Right lobe of liver (tissue), 6 donors: ENCODE results near the gene OSBP. TPM values are rescaled to one million over a fixed set of nuclear protein-coding genes. Genes with fewer than 3 reads are reported as not detected.
A peak's percentile ranks its signal among the peaks of the same experiment; 100 is the strongest.

Experiments used
- ATAC-seq, 4 donors: fragments of 200-7000 bp; cut with Tn5 transposase; one replicate each; pipeline ENCODE4 v1.9.1; 2020; ENCODE audit warnings: mild to moderate bottlenecking in 4 of 4, moderate library complexity in 4 of 4
- DNase-seq, 3 donors: peaks; one replicate each; pipeline ENCODE4 v3.0.0-alpha.2; 2020
- H3K27ac ChIP-seq, 3 donors: fragments of 200-600 bp; one replicate each; pipeline ENCODE4 v1.8.0; 2022
- H3K27me3 ChIP-seq, 2 donors: fragments of 200-600 bp; one replicate each; pipeline ENCODE4 v1.8.0; 2022
- H3K36me3 ChIP-seq, 4 donors: fragments of 200-600 bp; sonication (generic) in 1 of 4; one replicate each; pipeline versions ENCODE4 v1.5.1 to v1.8.0; 2017 to 2022; ENCODE audit warnings: control low read depth in 1 of 4
- H3K4me1 ChIP-seq, 4 donors: fragments of 200-600 bp; sonication (generic) in 1 of 4; one replicate each; pipeline versions ENCODE4 v1.5.1 to v1.8.0; 2017 to 2022; ENCODE audit warnings: control low read depth in 1 of 4
- H3K4me3 ChIP-seq, 3 donors: fragments of 200-600 bp; one replicate each; pipeline ENCODE4 v1.8.0; 2022
- H3K9me3 ChIP-seq, 4 donors: fragments of 200-600 bp; sonication (generic) in 1 of 4; one replicate each; pipeline versions ENCODE4 v1.5.1 to v1.8.0; 2017 to 2022; ENCODE audit warnings: control low read depth in 1 of 4
- CTCF ChIP-seq, 4 donors: fragments of 200-600 bp in 3 of 4; fragments of 450-650 bp in 1 of 4; IDR thresholded peaks; one replicate each; pipeline versions ENCODE4 v1.5.1 to v1.8.0; 2016 to 2022; ENCODE audit warnings: antibody characterized with exemption in 4 of 4, mild to moderate bottlenecking in 2 of 4
- POLR2A ChIP-seq: fragments of 450-650 bp; IDR thresholded peaks from one replicate; pipeline ENCODE4 v1.6.1; 2017; ENCODE audit warnings: antibody characterized with exemption, mild to moderate bottlenecking
- WGBS: methylation state at CpG from one replicate; pipeline ENCODE4 v1.1.6; 2018; ENCODE audit warnings: low coverage, low lambda C conversion rate; ENCODE audit not compliant: insufficient coverage; ENCODE audit errors: missing lambda C conversion rate; 5-methylcytosine and 5-hydroxymethylcytosine counted together
- intact Hi-C, 2 donors: fragments of 100-400 bp; cut with DNase I; formaldehyde crosslinking; loops; one replicate each; pipeline versions ENCODE4 v1.11.2 to v1.14.1; 2022
- total RNA-seq, 6 experiments: library from RNA; depleted of rRNA in 2 of 6; stranded (reverse); fragments of >200 nt in 2 of 6; fragmentation: NEBNext Ultra II Directional in 3 of 6; extraction: Animal tissue kit (Norgen Biotek cat#: 25700) in 3 of 6; gene quantifications; one replicate each; pipeline versions ENCODE4 v1.1.0 to v1.2.4, GENCODE V29; 2016 to 2023
- donor health status: DM: no; HTN: yes; CAD: no.
- donor health status: DM: no; HTN: no; CAD: no.
- donor health status: DM: no; HTN: no; CAD: no.
- donor health status: DM: no; HTN: yes; CAD: no.
- donor health status: DM: no; HTN: yes; CAD: no.

Gene OSBP
- total RNA-seq, 6 experiments from 2014 or later, result 44.9 to 65.4 (median 52.4) TPM

DNA sequence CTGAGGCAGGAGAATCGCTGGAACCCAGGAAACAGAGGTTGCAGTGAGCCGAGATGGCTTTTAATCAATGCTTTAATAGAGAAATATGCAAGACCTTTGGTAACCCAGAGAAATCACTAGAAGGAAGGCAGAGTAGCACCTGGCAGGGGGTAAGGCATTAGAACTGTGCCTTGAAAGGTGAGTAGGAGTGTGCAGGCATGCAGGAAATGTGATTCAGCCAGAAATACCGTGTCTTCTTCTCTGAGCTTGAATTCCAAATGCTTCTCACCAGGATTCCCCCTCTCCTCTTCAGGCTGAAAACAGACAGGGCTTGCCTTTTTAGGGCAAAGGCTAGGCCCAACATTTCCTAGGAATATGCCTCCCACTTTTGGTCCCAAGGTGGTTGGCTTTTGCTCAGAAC lies 53.3 kb downstream of the OSBP start:
- no peak for TF ChIP-seq POLR2A
- H3K4me3 ChIP-seq, result no peak overlapping the region
- no peaks in the 10 kb centered on the region for H3K4me1 ChIP-seq
- no peak for DNase-seq
- 86% methylated on average over 3 of the region's 3 CpGs for WGBS
- intact Hi-C loops, result no loop called here
- no peaks in the 10 kb centered on the region for H3K9me3 ChIP-seq
- no peaks in the 10 kb centered on the region for H3K27me3 ChIP-seq
- H3K27ac ChIP-seq, result no peak overlapping the region
- no peaks in the 10 kb centered on the region for H3K36me3 ChIP-seq
- ATAC-seq, result no peak

GRCh38 chr11:59560702-59561473 lies 54.7 kb downstream of the OSBP start:
- Histone ChIP-seq H3K4me1 (peaks cover 0 to 4% (median 0%) of the 10 kb centered on the region in 4 donors), H3K4me3 (peak overlapping the region; percentile 67 to 77 (median 75)), H3K9me3 (no peaks in the 10 kb centered on the region), H3K36me3 (no peaks in the 10 kb centered on the region), H3K27me3 (no peaks in the 10 kb centered on the region), H3K27ac (peak overlapping the region; percentile 42 to 55 (median 53))
- DNase-seq (peak; percentile 70 to 84 (median 81)), ATAC-seq (peak; percentile 81 to 87 (median 84))
- 21% methylated on average over 20 of the region's 40 CpGs for WGBS
- TF ChIP-seq POLR2A (no peak), CTCF (IDR thresholded peaks at IDR 0.05) (no peak)
- intact Hi-C loops, result no loop called here

- no peak for TF ChIP-seq CTCF (IDR thresholded peaks at IDR 0.05)
- no peak for TF ChIP-seq POLR2A
- H3K27ac ChIP-seq, result peak overlapping the region; percentile 42 to 55 (median 53)
- no peaks in the 10 kb centered on the region for H3K27me3 ChIP-seq
- under 1% methylated on average over 15 of the region's 18 CpGs for WGBS
- no peaks in the 10 kb centered on the region for H3K9me3 ChIP-seq
- DNase-seq (no peak), ATAC-seq (peak; percentile 68 to 78 (median 72))
- H3K4me3 ChIP-seq, result peak overlapping the region; percentile 67 to 77 (median 75)
- no peaks in the 10 kb centered on the region for H3K36me3 ChIP-seq
- intact Hi-C loops, result no loop called here
- H3K4me1 ChIP-seq, result peaks cover 0 to 4% (median 0%) of the 10 kb centered on the region in 4 donors
Measured at GRCh38 chr11:59560290-59560701, 55.3 kb downstream of the OSBP start.

DNA sequence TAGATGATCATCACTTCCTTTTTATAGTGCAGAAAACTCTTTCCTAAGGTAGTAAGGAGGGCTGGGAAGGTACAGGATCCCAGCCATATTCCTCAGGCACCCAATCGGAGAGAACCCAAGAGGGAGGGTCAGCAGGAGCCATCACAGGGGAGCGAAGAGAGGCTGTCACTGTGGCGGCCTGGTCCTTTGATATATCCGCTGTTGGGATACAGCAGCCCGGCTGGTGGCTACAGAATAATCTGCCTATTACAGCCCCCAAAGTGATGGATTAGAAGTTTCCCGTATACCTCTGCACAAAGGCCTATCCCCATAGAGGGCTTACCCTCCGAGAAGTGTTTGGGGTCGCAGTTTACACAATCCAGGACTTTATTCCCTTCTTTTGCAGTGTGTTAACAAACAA lies 55.7 kb downstream of the OSBP start:
- intact Hi-C loops, result no loop called here
- no peak overlapping the region for H3K27ac ChIP-seq

More for the DNA sequence above, 55.7 kb downstream of the OSBP start:
- 59% methylated on average over 6 of the region's 8 CpGs for WGBS
- peak in 2 of 4 donors; percentile 2 to 4 for ATAC-seq
- Histone ChIP-seq H3K36me3 (no peaks in the 10 kb centered on the region), H3K4me1 (peaks cover 0 to 4% (median 0%) of the 10 kb centered on the region in 4 donors), H3K4me3 (peak overlapping the region in 1 of 3 donors; percentile 67), H3K9me3 (no peaks in the 10 kb centered on the region), H3K27me3 (no peaks in the 10 kb centered on the region)
- no peak for TF ChIP-seq CTCF (IDR thresholded peaks at IDR 0.05)
- DNase-seq, result no peak
